Stimulated activated CD4-positive, alpha-beta T cell treated with anti-CD3 and anti-CD28 coated beads, Interleukin-15, amount 100 ng/mL, for 24 hours (primary cell): ENCODE results near the gene GPR137C.
A peak's percentile ranks its signal among the peaks of the same experiment; 100 is the strongest.
"Not testable (repeated sequence)": the region's sequence is repeated elsewhere in the genome, so short reads cannot be mapped to it uniquely, and the experiment has no call there.

Experiments used
- DNase-seq: peaks from one replicate; pipeline ENCODE4 v3.0.0-alpha.2; 2020

Gene GPR137C

GRCh38 chr14:52552063-52552988 is at the start of gene GPR137C, which contains the start of gene TXNDC16:
Gene GPR137C (plus strand): TSS chr14:52552836. CDS start chr14:52553148, 312 bp downstream.
Gene TXNDC16 (minus strand): TSS chr14:52552505. CDS start chr14:52543557, 8,948 bp downstream.
- DNase-seq = peak; percentile 100

GRCh38 chr14:52513249-52513648 is 39.4 kb upstream of the GPR137C start:
- DNase-seq = no peak

GRCh38 chr14:52514046-52514811 is 38.4 kb upstream of the GPR137C start:
- DNase-seq = no peak

GRCh38 chr14:52522033-52522432 is 30.6 kb upstream of the GPR137C start:
- no peak for DNase-seq

GRCh38 chr14:52522581-52523345 is 29.9 kb upstream of the GPR137C start:
- no peak for DNase-seq

- no peak for DNase-seq
Measured at GRCh38 chr14:52527052-52527451, 25.6 kb upstream of the GPR137C start.

GRCh38 chr14:52531481-52531880 is 21.2 kb upstream of the GPR137C start:
- no peak for DNase-seq

- DNase-seq = no peak
Measured at GRCh38 chr14:52536269-52536668, 16.4 kb upstream of the GPR137C start.

GRCh38 chr14:52538623-52539022 is 14.0 kb upstream of the GPR137C start:
- no peak for DNase-seq

GRCh38 chr14:52545584-52546317 is 6.9 kb upstream of the GPR137C start:
- no peak for DNase-seq

GRCh38 chr14:52546318-52546670 is 6.3 kb upstream of the GPR137C start:
- DNase-seq = no peak

GRCh38 chr14:52547027-52547426 is 5.6 kb upstream of the GPR137C start:
- no peak for DNase-seq

- DNase-seq = no peak
Measured at GRCh38 chr14:52547526-52547925, 5.1 kb upstream of the GPR137C start.

- no peak for DNase-seq
Measured at GRCh38 chr14:52550661-52551060, 2.0 kb upstream of the GPR137C start.

- no peak for DNase-seq
Measured at GRCh38 chr14:52551205-52551604, 1.4 kb upstream of the GPR137C start.

- peak; percentile 13 for DNase-seq
Measured at GRCh38 chr14:52551696-52552062, 957 bp upstream of the GPR137C start.

- DNase-seq = peak; percentile 60
Measured at GRCh38 chr14:52553002-52553670, 500 bp downstream of the GPR137C start.

GRCh38 chr14:52553671-52554575 is 1.3 kb downstream of the GPR137C start:
- peak; percentile 85 for DNase-seq

GRCh38 chr14:52558688-52559087 is 6.1 kb downstream of the GPR137C start:
- DNase-seq = no peak

- no peak for DNase-seq
Measured at GRCh38 chr14:52563120-52563519, 10.5 kb downstream of the GPR137C start.

GRCh38 chr14:52568454-52568853 is 15.8 kb downstream of the GPR137C start:
- DNase-seq = not testable (repeated sequence)
